GM19193 (cell line): ENCODE results near the gene AADACL4.

Source experiments
- POLR2A ChIP-seq: IDR thresholded peaks from 4 replicates; pipeline ENCODE4 v1.6.1; 2011; ENCODE audit not compliant: insufficient read depth, insufficient read length; ENCODE audit errors: extremely low read depth

The AADACL4 gene

DNA sequence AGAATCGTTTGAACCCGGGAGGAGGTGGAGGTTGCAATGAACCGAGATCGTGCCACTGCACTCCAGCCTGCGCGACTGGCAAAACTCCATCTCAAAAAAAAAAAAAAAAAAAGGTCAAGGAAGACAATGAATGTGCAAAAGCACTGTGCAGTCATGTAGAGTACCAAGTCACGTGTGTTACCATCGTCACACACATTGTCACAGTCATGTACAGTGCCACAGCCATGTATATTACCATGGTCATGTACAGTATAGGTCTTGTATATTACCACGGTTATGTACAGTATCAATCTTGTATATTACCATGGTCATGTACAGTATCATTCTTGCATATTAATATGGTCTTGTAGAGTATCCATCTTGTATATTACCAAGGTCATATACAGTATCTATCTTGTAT, 38.9 kb upstream of the AADACL4 start:
- no peak for TF ChIP-seq POLR2A

DNA sequence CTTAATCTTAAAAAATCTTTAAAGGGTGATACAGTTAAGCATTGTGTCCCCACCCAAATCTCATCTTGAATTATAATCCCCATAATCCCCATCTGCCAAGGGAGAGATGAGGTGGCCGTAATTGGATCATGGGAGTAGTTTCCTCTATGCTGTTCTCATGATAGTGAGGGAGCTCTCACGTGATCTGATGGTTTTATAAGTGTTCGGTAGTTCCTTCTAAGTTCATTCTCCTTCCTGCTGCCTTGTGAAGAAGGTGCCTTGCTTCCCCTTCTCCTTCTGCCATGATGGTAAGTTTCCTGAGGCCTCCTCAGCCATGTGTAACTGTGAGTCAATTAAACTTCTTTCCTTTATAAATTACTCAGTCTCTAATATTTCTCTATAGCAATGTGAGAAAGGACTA, 36.6 kb upstream of the AADACL4 start:
- no peak for TF ChIP-seq POLR2A

DNA sequence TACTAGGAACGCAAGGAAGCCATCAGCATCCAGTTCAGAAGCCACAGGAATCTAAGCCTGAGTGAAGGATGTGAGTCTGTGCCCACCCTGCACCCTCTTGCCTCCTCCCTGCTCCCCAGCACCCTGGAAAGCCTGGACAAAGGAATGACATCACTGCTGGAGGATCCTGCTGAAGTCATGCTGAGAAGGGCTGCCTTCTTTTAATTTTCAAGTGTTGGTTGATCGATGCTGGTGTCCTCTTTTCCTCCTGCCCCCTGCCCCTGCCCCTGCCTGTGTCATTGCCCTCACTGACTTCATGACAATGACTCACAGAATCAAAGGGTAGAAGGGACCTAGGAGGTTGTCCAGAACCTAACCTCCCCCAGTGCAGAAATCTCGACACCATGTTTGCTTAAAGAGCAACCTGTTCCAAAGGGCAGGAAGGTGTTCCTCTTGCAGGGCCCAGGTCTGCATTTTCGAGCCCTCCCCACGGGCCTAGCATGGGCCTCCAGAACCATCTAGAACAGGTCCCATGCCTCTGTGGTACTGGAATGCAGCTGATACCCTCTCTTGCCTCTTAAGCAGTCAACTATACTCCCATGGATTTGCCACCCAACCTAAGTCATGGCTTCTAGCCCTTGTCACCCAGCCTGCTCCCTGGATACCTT, 35.5 kb upstream of the AADACL4 start:
- no peak for TF ChIP-seq POLR2A

DNA sequence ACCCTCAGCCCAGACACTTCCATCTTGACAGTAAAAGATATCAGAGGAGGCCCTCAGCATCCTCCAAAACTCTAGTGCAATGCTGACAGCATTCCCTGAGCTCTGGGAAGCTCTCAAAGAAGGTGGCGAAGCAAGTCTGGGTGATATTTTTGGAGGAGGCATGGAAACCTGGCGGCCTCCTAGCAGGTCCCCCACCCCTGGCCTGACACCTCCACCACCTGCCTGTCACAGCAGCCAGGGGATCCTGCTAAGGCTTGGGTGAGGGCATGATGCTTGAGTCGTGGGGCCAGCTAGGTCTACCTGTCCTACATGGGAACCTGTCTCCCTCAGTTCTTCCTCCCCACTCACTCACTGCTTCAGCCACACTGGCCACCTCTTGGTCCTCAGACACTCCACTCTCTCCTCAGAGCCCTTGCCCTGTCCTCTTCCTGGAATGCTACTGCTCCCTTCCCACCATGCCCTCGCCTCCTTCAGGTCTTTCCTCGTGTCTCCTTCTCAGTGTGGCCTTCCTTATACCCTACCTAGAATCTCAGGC, 34.3 kb upstream of the AADACL4 start:
- no peak for TF ChIP-seq POLR2A

DNA sequence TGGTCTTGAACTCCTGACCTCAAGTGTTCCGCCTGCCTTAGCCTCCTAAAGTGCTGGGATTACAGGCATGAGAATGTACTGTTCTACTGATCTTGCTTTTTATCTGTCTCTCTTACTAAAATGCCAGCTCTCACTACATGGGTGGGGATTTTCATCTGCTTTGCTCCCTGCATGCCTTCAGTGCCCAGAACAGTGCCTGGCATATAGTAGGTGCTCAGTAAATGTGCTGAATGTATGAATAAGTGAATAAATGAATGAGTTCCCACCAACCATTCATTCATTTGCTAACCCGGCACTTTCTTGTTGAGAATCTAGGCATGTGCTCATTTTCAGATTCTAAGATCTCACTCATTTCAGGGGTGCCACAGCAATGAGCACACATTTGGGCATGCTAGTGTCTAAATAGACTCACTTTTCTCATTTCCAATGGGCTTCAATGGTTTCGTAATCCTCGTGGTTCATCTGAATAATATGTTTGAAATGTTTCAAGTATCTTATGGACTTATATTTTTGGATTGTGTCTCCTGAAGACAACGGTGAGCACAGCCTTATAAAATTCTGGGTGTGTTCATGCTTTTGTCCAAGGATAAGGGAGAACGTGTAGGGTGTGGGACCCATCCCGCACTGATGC, 33.5 kb upstream of the AADACL4 start:
- no peak for TF ChIP-seq POLR2A

DNA sequence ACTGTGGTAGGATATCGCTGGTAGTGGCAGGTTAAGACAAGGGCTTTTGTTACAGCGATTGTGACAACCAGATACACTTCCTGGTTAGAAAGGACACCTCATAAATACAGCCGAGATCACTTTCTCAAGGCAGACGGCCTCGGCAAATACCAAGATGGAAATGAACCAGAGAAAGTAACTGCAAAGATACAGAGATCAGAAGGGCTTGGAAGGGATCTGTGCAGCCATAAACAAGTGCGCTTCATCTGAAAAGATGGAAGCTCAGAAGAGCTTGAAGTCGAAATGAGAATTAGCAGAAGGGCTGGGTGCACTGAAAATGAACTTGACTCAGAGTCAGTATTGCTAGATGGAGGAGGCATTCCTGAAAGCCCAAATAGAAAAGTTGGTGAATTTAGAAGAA, 32.9 kb upstream of the AADACL4 start:
- no peak for TF ChIP-seq POLR2A

DNA sequence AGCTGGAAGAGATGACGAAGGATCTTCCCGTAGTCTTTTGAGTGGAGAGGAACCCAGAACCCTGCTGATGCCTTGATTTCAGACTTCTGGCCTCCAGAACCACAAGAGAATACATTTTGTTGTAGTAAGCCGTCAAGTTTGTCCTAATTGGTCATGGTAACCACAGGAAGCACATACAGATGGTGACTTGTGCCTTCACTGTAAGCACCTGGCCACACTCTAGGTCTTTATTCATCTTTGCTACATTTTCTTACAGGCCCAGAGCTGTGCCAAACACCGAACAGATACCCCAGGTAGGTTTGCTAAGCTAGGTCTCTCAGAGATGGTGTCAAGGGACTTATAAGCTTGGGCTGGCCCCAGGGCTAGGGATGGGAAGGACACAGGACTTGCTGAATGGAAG, 30.7 kb upstream of the AADACL4 start:
- no peak for TF ChIP-seq POLR2A

DNA sequence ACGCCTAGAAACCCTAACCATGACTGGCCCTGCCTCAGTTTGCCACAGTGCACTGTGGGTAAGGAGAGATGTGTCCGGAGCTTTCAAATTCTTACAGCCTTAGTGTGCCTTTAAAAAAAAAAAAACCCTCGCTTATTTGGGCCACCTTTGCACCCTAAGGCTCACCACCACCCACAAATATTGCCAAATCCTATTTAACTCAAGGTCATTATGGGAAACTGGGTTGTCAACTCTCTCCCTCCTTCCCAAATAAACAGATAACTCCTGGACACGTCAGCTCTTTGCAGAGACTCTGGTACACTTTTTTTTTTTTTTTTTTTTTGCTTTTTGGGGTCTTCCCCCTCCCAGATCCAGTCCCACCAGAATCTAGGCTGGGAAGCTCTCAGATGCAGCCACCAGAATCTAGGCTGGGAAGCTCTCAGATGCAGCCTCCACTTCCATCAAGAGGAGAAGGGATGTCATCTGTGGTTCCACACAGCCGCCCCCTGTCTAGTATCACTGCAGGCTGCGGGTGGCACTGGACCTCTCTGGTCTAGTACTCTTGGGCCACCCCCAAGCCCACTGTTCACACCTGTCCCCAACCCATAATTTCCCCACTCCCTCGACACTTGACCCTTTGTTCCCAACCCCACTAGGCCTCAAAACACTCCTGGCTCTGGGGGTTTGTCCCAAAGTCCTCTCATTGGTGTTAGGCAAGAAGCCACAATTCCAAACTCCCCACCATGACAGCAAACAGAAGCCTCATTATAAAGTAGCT, 29.3 kb upstream of the AADACL4 start:
- no peak for TF ChIP-seq POLR2A

DNA sequence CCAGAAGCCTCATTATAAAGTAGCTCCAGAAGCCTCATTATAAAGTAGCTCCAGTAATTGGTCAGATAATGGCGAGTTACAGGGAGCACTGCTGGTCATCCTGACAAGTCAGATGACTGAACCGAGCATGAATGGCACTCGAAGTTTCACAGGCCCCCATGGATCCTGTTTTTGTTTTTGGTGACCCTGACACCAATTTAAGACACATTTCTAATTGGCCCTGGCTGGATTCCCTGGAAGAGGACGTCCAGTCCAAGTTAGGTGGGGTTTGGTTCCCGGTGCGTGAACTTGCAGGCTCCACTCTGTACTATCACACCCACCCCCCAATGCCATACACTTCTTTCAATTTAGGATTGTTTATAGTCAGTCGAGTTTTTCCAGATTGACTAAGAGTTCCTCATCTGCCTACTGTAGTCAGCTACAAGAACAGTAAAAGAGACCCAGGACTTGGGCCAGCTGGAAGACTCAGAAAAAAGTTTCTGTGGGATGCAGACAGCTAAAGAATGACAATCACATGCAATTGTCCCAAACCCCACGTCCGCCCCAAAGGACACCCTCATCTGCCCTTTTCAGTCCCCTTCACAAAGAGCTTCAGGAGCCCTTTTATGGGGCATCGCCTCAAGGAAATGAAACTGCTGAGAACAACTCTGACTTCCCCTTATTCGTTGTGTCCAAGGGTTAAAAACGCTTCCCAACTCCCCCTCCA, 28.6 kb upstream of the AADACL4 start:
- TF ChIP-seq POLR2A = no peak

DNA sequence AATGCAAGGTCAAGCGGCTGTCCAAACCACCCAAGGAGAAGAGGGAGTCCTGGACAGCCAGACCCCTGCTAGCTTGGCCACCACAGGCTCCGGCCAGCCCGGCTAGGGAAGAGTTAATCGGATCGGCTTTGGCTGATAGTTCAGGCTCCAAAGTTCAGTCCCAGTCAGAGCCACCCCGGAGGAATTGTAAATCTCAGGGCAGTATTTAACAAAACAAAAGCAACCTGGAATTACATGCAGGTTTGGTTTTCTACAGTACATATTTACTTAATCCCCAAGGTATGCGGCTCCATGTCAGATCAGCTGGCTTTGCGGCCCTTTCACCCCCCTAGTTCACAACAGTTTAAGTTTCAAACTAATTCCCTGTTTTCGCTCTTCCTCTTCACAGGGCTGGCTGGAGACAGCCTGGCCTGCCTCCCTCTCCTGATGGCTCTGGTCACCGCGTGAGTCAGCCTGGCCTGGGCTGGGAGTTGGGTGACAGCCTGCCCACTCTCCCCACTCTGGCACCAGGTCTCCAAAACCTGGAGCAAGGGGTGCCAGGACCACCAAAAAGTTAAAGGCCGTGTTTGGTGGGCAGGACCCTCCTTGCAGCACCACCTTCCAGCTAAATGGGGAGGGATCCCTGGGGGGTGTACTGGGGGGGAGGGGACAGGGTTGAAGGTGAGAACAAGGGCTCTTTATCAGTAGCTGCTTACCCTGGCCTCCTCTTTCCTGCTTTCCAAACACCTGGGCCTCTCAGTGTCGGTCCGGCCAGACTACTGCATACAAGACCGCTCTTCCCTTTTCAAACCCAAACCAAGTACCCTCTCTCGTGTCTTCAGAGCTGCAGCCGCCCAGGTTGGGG, 27.8 kb upstream of the AADACL4 start:
- TF ChIP-seq POLR2A = no peak

DNA sequence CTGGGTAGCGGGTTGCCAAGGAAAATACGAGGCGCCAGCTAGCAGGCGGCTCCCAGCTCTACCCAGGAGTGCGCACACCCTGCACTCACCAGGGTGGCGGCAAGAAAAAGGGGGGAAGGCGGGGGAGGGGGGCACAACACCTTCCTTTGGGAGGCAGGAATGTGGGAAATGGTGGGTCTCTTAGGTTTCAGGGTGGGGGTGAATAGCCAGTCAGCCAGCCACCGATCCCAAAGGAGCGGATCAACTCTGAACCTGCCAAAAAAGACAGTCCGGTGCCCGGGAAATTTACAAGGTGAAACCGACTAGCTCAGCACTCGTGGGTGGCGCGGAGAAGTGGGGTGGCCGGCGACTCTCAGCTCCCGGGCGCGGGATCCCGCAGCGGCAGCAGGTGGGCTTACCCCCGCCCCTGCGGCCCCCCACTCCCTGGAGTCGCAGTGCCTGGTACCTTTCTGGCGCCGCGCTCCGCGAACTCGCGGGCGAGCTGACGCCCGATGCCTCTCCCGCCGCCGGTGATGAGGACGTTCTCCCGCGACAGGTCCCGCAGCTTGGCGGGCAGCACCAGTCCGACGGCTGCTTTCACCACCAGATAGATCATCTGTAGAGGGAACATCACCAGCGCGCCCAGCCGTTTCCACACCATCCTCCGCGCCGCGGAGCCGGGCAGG, 27.0 kb upstream of the AADACL4 start:
- no peak for TF ChIP-seq POLR2A

DNA sequence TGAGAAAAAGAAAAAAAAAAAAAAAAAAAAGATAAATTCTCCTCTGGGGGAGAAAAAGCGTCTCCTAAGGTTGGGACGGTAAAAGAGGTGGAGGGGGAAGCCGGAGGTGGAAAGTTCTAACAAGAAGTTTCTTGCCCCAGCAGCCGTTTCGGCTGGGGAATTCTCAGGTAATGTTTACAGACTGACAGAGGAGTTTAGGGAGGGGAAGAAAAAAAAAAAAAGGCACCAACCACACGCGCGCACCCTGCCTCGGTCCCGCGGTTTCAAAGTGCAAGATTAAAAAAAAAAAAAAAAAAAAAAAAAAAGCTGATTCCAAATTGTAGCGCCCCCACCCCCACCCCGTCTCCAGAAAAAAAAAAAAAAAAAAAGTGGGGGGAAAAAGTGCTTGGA, 26.4 kb upstream of the AADACL4 start:
- no peak for TF ChIP-seq POLR2A

DNA sequence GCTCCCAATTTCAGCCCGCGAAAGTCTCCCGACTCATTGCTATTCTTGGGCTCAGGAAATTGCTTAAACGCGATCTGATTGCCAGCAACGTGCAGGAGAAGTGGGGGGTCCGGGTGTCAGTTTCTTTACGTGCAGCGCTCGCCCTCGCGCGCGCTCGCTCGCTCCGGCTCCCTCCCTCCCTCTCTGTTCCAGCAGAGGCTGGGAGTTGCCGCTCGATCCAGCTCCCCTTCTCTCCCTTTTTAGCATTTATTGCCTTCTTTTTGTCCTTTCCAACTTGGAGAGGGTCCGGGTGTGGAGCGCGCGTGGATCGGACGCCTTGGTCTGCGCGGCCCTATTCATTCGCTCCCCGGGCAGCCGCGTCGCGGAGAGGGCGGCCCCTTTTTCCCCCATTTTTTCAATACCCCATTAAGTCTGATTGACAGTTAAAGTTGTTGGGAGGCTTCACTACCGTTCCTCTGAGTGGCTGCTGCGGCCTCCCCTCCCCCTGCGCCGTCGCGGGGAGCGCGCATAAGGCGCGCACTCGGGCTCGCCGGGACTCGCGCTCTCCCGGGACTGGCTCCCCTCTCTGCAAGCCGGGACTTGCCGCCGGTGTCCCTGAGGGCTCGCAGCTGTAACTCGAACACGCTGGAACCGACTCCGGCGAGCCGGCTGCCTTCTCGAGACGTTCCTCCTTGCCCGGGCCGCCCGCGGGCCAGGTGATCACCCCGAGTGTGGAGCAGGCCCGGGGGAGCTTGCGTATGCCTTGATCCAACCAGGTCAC, 25.8 kb upstream of the AADACL4 start, which contains the start of gene DHRS3:
TSS of gene DHRS3 (minus strand) at position 310 of the 760 bp plus-strand sequence. CDS start 862 bp downstream, outside the sequence.
- TF ChIP-seq POLR2A = no peak
